Measurements from ENCODE around the gene IFNL3.
"Not testable (repeated sequence)": the region's sequence is repeated elsewhere in the genome, so short reads cannot be mapped to it uniquely, and the experiment has no call there.

Gene IFNL3

DNA sequence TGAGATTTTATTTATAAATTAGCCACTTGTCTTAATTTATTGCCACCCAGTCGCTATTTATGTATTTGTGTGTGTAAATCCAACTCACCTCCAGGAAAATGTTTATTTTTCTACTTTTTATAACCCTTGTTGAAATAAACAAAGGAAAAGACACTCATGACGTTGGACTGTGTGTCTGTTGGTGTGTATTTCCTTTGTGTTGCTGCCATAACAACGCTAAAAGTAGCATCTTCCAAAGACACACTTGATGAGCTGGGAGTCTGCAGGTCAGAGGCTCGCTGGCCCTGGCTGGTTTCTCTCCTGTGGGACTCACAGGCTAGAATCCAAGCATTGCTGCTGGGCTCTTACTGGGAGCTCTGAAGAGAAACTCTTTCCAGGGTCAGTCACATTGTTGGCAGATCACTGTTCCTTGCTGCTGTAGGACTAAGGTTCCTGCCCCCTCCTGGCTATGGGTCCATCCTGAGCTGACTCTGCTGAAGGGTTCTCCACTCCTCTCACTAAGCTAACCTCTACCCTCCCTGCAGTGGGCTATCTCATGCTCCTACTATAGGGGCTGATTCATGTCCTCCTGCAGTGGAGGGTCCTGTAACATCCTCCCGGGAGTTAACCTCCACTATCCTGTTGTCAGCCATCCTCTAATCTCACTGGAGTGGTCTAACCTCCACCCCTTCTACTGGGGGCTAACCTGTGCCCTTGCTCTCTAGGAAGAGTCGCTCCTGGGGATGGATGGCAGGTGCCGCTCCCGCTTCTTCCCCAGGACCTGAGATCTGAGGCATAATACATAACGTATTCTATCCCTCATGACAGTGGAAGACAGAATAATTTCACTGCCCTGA lies 25.4 kb upstream of the IFNL3 start:
- TF ChIP-seq, protein P1, sequence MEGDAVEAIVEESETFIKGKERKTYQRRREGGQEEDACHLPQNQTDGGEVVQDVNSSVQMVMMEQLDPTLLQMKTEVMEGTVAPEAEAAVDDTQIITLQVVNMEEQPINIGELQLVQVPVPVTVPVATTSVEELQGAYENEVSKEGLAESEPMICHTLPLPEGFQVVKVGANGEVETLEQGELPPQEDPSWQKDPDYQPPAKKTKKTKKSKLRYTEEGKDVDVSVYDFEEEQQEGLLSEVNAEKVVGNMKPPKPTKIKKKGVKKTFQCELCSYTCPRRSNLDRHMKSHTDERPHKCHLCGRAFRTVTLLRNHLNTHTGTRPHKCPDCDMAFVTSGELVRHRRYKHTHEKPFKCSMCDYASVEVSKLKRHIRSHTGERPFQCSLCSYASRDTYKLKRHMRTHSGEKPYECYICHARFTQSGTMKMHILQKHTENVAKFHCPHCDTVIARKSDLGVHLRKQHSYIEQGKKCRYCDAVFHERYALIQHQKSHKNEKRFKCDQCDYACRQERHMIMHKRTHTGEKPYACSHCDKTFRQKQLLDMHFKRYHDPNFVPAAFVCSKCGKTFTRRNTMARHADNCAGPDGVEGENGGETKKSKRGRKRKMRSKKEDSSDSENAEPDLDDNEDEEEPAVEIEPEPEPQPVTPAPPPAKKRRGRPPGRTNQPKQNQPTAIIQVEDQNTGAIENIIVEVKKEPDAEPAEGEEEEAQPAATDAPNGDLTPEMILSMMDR (IDR thresholded peaks at IDR 0.05; ENCODE audit: low read depth, low read length): no peak
- no peak for DNase-seq (ENCODE audit: extremely low read depth, low read depth)

DNA sequence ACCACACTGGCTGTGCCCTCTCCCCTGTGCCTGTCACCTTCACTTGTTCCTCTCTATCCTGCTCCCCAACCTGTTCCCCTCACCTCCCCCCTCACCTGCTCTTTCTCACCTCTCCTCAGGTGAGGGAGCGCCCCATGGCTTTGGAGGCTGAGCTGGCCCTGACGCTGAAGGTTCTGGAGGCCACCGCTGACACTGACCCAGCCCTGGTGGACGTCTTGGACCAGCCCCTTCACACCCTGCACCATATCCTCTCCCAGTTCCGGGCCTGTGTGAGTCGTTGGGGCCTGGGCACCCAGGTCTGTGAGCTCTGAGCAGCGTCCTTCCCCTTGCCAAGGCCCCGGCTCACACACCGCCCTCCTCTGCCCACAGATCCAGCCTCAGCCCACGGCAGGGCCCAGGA lies 24.6 kb upstream of the IFNL3 start:
- not testable (repeated sequence) for DNase-seq (ENCODE audit: extremely low read depth, low read depth)

DNA sequence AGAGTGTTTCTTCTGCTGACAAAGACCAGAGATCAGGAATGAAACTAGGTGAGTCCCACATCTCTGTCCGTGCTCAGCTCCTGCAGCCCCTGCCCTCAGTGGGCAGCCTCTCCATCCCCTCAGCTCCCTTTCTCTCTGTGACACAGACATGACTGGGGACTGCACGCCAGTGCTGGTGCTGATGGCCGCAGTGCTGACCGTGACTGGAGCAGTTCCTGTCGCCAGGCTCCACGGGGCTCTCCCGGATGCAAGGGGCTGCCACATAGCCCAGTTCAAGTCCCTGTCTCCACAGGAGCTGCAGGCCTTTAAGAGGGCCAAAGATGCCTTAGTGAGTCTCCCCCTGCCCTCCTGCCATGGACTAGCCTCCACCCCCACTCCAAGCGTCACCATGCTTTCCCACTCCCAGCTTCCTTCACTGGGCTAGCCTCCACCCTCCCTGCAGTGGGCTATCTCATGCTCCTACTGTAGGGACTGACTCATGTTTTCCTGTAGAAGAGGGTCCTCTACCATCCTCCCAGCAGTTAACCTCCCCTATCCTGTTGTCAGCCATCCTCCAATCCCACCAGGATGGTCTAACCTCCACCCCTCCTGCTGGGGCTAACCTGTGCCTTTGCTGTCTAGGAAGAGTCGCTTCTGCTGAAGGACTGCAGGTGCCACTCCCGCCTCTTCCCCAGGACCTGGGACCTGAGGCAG lies 23.9 kb upstream of the IFNL3 start:
- DNase-seq (ENCODE audit: extremely low read depth, low read depth): not testable (repeated sequence)

DNA sequence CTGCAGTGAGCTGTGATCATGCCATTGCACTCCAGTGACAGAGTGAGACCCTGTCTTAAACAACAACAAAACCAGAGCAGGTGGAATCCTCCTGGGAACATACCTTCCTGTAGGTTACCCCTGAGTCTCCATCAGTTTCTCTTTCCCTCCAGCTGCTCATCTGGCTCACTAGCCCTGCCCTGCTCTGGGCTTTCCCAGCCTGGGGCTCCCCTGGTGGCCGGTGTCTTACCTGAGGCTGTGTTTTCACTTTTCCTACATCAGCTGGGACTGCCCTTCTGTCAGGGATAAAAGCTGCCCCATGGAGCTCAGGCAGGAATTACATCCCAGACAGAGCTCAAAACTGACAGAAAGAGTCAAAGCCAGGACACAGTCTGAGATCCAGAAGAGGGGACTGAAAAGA lies 23.3 kb upstream of the IFNL3 start, which contains the start of gene IFNL2:
Gene IFNL2 (plus strand): TSS at position 312 of the 400 bp plus-strand sequence. CDS start 173 bp downstream, outside the sequence.
- DNase-seq (ENCODE audit: extremely low read depth, low read depth): not testable (repeated sequence)

DNA sequence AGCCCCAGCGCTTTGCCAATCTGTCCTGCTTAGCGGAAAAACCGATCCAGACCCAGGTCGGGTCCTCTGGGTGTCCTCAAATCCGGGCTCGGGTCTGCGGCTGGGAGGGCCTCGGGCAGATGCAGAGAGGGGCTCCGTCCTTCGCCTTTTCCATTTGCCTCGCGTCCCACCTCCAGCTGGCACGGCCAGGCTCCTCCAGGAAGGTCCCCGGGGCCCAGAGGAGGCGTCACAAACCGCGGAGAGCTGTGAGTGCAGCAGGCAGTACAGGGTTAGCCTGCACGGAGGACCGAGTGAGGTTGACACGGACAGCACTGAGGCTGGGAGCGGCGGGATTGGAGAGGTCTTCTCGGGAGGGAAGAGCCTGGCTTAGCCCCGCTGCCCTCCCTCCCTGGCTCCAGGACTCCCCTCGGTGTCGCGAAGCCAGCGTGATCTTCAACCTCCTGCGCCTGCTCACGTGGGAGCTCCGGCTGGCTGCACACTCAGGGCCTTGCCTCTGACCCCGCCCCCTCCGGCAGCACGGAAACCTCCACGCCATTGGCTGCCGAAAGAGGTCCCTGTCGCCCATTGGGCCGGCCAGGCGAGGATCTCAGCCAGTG lies 20.6 kb upstream of the IFNL3 start:
- no peak for DNase-seq (ENCODE audit: extremely low read depth, low read depth)
- TF ChIP-seq, protein P1 (IDR thresholded peaks at IDR 0.05; ENCODE audit: low read depth, low read length): no peak

DNA sequence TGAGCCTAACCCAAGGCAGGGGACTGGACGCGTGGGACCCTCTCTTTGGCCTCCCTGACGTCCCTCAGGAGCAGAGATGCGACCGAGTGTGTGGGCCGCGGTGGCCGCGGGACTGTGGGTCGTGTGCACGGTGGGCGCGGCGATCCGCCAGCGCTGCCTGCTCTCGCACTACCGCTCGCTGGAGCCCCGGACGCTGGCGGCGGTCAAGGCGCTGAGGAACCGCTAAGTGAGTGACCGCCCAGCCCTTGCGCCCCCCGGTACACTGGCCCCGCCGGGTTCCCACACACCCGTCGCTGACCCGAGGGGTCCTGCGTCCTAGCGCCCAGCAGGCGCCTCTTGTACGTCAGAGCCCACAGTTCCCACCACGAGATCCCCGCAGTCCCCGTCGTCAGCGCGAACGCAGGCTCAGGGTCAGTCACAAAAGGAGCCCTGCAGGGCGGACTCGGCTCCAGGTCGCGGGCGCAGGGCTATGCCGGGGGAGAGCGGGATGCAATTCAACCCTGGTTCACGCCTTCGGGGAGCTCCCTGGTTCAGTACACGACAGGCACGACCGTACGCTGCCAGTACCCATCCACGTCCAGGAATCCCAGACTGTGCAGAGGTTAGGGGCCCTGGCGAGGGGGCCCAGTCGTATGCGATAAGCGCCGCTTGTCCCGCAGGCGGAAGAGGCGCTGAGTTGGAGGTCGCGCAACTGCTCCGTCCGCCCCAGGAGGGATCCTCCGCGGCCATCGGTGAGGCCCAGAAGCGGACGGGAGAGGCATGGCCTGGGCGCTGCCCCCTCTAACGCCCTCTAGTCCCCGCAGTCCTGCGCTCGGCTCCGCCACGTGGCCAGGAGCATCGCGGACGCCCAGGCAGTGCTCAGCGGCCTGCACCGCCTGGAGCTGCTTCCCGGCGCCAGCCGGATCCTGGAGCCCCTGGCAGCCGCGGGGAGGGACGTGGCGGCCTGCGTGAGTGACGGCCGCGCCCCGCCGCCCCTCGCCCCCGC lies 19.8 kb upstream of the IFNL3 start:
- no peak for DNase-seq (ENCODE audit: extremely low read depth, low read depth)
- TF ChIP-seq, protein P1 (IDR thresholded peaks at IDR 0.05; ENCODE audit: low read depth, low read length): no peak

DNA sequence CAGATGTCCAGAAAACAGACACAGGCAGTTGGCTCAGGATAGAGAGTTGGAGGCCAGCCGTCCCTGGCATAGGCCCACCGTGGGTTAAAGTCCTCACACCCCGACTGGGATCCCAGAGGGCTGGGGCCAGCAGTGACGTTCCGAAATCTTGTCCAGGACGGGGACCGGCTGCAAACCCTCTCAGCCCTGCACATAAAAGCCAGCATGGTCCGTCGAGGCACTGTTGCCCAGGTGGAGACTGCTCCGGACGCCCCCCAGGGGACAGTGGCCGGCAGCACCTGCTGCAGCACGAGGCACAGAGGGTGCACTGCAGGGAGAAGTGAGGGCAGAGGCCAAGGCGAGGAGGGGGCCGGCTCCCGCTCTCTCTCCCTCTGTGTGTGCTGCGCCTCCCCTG lies 19.1 kb upstream of the IFNL3 start:
- TF ChIP-seq, protein P1 (IDR thresholded peaks at IDR 0.05; ENCODE audit: low read depth, low read length): no peak

DNA sequence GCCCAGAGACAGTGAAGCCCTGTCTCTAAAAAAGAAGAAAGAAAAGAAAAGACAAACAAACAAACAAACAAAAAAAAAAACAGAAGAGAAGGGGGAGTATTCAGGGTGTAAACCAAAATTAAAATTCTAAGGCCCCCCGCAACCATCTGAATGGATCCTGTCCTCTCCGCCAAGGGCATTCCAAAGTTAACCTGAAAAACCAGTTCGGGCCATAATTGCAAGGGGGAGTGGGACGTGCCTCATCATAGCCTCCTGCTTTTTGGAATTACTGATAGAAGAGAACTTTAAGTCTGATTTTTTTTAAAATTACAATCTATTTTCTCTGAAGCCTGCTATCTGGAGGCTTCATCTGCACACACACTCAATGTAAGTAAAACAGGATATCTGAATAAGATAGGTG lies 17.7 kb upstream of the IFNL3 start:
- DNase-seq (ENCODE audit: extremely low read depth, low read depth): no peak
- TF ChIP-seq, protein P1 (IDR thresholded peaks at IDR 0.05; ENCODE audit: low read depth, low read length): no peak

More for the DNA sequence above, 19.1 kb upstream of the IFNL3 start:
- no peak for DNase-seq (ENCODE audit: extremely low read depth, low read depth)
